Lung (tissue), 12 donors: ENCODE data around the gene NSF. TPM values are rescaled to one million over a fixed set of nuclear protein-coding genes. Genes with fewer than 3 reads are reported as not detected.
"Not testable (repeated sequence)": the region's sequence is repeated elsewhere in the genome, so short reads cannot be mapped to it uniquely, and the experiment has no call there.

ENCODE experiments used
- ATAC-seq: fragments of 200-7000 bp; cut with Tn5 transposase; one replicate; pipeline ENCODE4 v1.9.1; 2020; ENCODE audit warnings: moderate number of reproducible peaks; ENCODE audit not compliant: insufficient read depth, low FRiP score
- DNase-seq, 3 donors: peaks; one replicate each; pipeline ENCODE4 v3.0.0-alpha.2; 2013 to 2017
- H3K27ac ChIP-seq, 2 donors: one replicate each; pipeline ENCODE4 v1.5.1; 2013; ENCODE audit warnings: mild to moderate bottlenecking in 2 of 2, moderate library complexity in 2 of 2, control low read depth in 1 of 2, inconsistent platforms in 1 of 2, low read depth in 1 of 2, low read length in 1 of 2
- H3K27me3 ChIP-seq, 3 donors: one replicate each; pipeline ENCODE4 v1.5.1; 2013; ENCODE audit warnings: low read length in 2 of 3; ENCODE audit not compliant: control insufficient read depth in 3 of 3, insufficient read depth in 3 of 3
- H3K36me3 ChIP-seq, 4 donors: one replicate each; pipeline ENCODE4 v1.5.1; 2013; ENCODE audit warnings: low read length in 4 of 4, mild to moderate bottlenecking in 1 of 4, moderate library complexity in 1 of 4; ENCODE audit not compliant: control insufficient read depth in 4 of 4, insufficient read depth in 4 of 4
- H3K4me1 ChIP-seq, 5 donors: one replicate each; pipeline ENCODE4 v1.5.1; 2013; ENCODE audit warnings: low read length in 5 of 5, mild to moderate bottlenecking in 2 of 5, moderate library complexity in 1 of 5; ENCODE audit not compliant: control insufficient read depth in 5 of 5, insufficient read depth in 5 of 5
- H3K4me3 ChIP-seq: one replicate; pipeline ENCODE4 v1.5.1; 2013; ENCODE audit warnings: mild to moderate bottlenecking, control low read depth, moderate library complexity
- H3K9ac ChIP-seq, 2 donors: one replicate each; pipeline ENCODE4 v1.5.1; 2013; ENCODE audit warnings: low read length in 2 of 2, control low read depth in 1 of 2; ENCODE audit not compliant: insufficient read depth in 1 of 2
- H3K9me3 ChIP-seq, 4 donors: one replicate each; pipeline ENCODE4 v1.5.1; 2013; ENCODE audit warnings: low read length in 3 of 4, mild to moderate bottlenecking in 1 of 4, moderate library complexity in 1 of 4; ENCODE audit not compliant: control insufficient read depth in 4 of 4, insufficient read depth in 3 of 4
- CTCF ChIP-seq: IDR thresholded peaks from 2 replicates; pipeline ENCODE4 v1.5.1; 2012; ENCODE audit warnings: mild to moderate bottlenecking; ENCODE audit errors: control extremely low read depth, extremely low read depth
- WGBS, 2 donors: extraction: QIAGEN DNeasy Blood & Tissue Kit; methylation state at CpG; one replicate each; pipeline ENCODE4 v1.1.7; 2013; 5-methylcytosine and 5-hydroxymethylcytosine counted together
- polyA plus RNA-seq, 2 donors: library from polyadenylated mRNA; stranded (reverse); fragments of 200-250 nt; gene quantifications; one replicate each; pipeline ENCODE4 v1.2.1, GENCODE V29; 2013
- total RNA-seq, 2 donors: library from RNA; depleted of rRNA in 1 of 2; stranded (reverse); fragments of >200 nt in 1 of 2; gene quantifications; one replicate each; pipeline ENCODE4 v1.2.1, GENCODE V29; 2014 to 2021
- donor health status: control.
- donor health status: control.
- donor health status: Bipolar disorder and iron deficiency.
- donor health status: healthy.
- donor health status: DM: yes; HTN: yes; CAD: no.

NSF gene
- total and polyA plus RNA-seq, 4 donors: 7.3 to 41.9 (median 27.0) TPM

GRCh38 chr17:46792071-46792470 lies 201.6 kb downstream of the NSF start:
- Histone ChIP-seq H3K4me3 (no peak overlapping the region), H3K27ac (no peak overlapping the region), H3K9me3 (peaks cover 0 to 11% (median 0%) of the 10 kb centered on the region in 4 donors), H3K4me1 (peaks cover 0 to 2% (median 0%) of the 10 kb centered on the region in 5 donors), H3K36me3 (no peaks in the 10 kb centered on the region), H3K9ac (no peak overlapping the region), H3K27me3 (peaks cover 0 to 12% (median 5%) of the 10 kb centered on the region in 3 donors)
- DNase-seq: no peak
- WGBS, 2 donors: 85 to 91% methylated on average over 4 of the region's 4 CpGs
- TF ChIP-seq CTCF: no peak
- no peak for ATAC-seq

- not testable (repeated sequence) for H3K9ac ChIP-seq, ATAC-seq, DNase-seq, H3K36me3 ChIP-seq, H3K4me3 ChIP-seq, H3K27ac ChIP-seq, H3K4me1 ChIP-seq
- WGBS, 2 donors: 85 to 88% methylated on average over 6 of the region's 6 CpGs
- H3K9me3 ChIP-seq: peaks cover 0 to 11% (median 0%) of the 10 kb centered on the region in 4 donors
- peaks cover 0 to 12% (median 5%) of the 10 kb centered on the region in 3 donors for H3K27me3 ChIP-seq
These were observed 202.6 kb downstream of the NSF start for GRCh38 chr17:46793023-46793422.

GRCh38 chr17:46793541-46793940 lies 203.1 kb downstream of the NSF start:
- Histone ChIP-seq H3K4me1 (peaks cover 0 to 2% (median 0%) of the 10 kb centered on the region in 5 donors), H3K36me3 (no peaks in the 10 kb centered on the region), H3K9ac (no peak overlapping the region), H3K27me3 (peaks cover 0 to 12% (median 5%) of the 10 kb centered on the region in 3 donors), H3K27ac (no peak overlapping the region), H3K4me3 (no peak overlapping the region), H3K9me3 (peaks cover 0 to 11% (median 0%) of the 10 kb centered on the region in 4 donors)
- no peak for DNase-seq
- 52 to 75% methylated on average over 5 of the region's 5 CpGs for WGBS, 2 donors
- no peak for ATAC-seq
- TF ChIP-seq CTCF: no peak

- Histone ChIP-seq H3K9me3 (peaks cover 0 to 7% (median 0%) of the 10 kb centered on the region in 4 donors), H3K27me3 (peaks cover 0 to 12% (median 5%) of the 10 kb centered on the region in 3 donors), H3K9ac (no peak overlapping the region), H3K4me3 (no peak overlapping the region), H3K36me3 (no peaks in the 10 kb centered on the region), H3K27ac (no peak overlapping the region), H3K4me1 (peaks cover 0 to 2% (median 0%) of the 10 kb centered on the region in 5 donors)
- DNase-seq (no peak), ATAC-seq (peak; percentile 64)
- 65 to 81% methylated on average over 5 of the region's 5 CpGs for WGBS, 2 donors
- no peak for TF ChIP-seq CTCF
These were observed 203.8 kb downstream of the NSF start for GRCh38 chr17:46794318-46794717.
